Liver (tissue), 9 donors: ENCODE results near the gene PITRM1. TPM values are rescaled to one million over a fixed set of nuclear protein-coding genes. Genes with fewer than 3 reads are reported as not detected.

Experiments
- DNase-seq: peaks from one replicate; pipeline ENCODE4 v3.0.0-alpha.2; 2017; ENCODE audit warnings: low spot score
- H3K27ac ChIP-seq, 2 donors: one replicate each; pipeline ENCODE4 v1.7.0; 2013; ENCODE audit warnings: inconsistent platforms in 2 of 2, low read length in 2 of 2, control low read depth in 1 of 2, low read depth in 1 of 2, mild to moderate bottlenecking in 1 of 2
- H3K27me3 ChIP-seq, 4 donors: one replicate each; pipeline versions ENCODE4 v1.6.1 to v1.7.0; 2013; ENCODE audit warnings: low read length in 3 of 4, inconsistent platforms in 1 of 4, mild to moderate bottlenecking in 1 of 4, moderate library complexity in 1 of 4; ENCODE audit not compliant: control insufficient read depth in 4 of 4, insufficient read depth in 4 of 4
- H3K36me3 ChIP-seq, 4 donors: one replicate each; pipeline versions ENCODE4 v1.6.1 to v1.7.0; 2013; ENCODE audit warnings: low read length in 3 of 4, mild to moderate bottlenecking in 3 of 4, low read depth in 1 of 4, moderate library complexity in 1 of 4; ENCODE audit not compliant: control insufficient read depth in 4 of 4, insufficient read depth in 3 of 4
- H3K4me1 ChIP-seq, 4 donors: one replicate each; pipeline versions ENCODE4 v1.6.1 to v1.7.0; 2013; ENCODE audit warnings: low read length in 3 of 4, mild to moderate bottlenecking in 3 of 4, moderate library complexity in 1 of 4; ENCODE audit not compliant: control insufficient read depth in 4 of 4, insufficient read depth in 4 of 4
- H3K4me3 ChIP-seq, 3 donors: one replicate each; pipeline versions ENCODE4 v1.6.1 to v1.7.0; 2013; ENCODE audit warnings: low read length in 3 of 3, control low read depth in 1 of 3, low read depth in 1 of 3, mild to moderate bottlenecking in 1 of 3
- H3K9ac ChIP-seq, 2 donors: one replicate each; pipeline ENCODE4 v1.7.0; 2013; ENCODE audit warnings: low read length in 2 of 2, mild to moderate bottlenecking in 2 of 2, moderate library complexity in 2 of 2, control low read depth in 1 of 2, low read depth in 1 of 2
- H3K9me3 ChIP-seq, 4 donors: one replicate each; pipeline versions ENCODE4 v1.6.1 to v1.7.0; 2013; ENCODE audit warnings: low read length in 3 of 4; ENCODE audit not compliant: control insufficient read depth in 4 of 4
- ATF3 ChIP-seq: IDR thresholded peaks from 2 replicates; pipeline ENCODE4 v1.6.1; 2016; ENCODE audit warnings: antibody characterized with exemption
- FOXA1 ChIP-seq: IDR thresholded peaks from 2 replicates; pipeline ENCODE4 v1.6.1; 2016; ENCODE audit warnings: antibody characterized with exemption
- FOXA2 ChIP-seq: IDR thresholded peaks from 2 replicates; pipeline ENCODE4 v1.6.1; 2016; ENCODE audit warnings: antibody characterized with exemption
- GABPA ChIP-seq, 2 donors: IDR thresholded peaks in 1 of 2; conservative IDR thresholded peaks in 1 of 2; 2 replicates each; pipeline ENCODE4 v1.6.1; 2016; ENCODE audit warnings: antibody characterized with exemption in 2 of 2, mild to moderate bottlenecking in 1 of 2, moderate library complexity in 1 of 2
- HNF4A ChIP-seq, 2 donors: conservative IDR thresholded peaks; 2 replicates each; pipeline ENCODE4 v1.6.1; 2016; ENCODE audit warnings: antibody characterized with exemption in 2 of 2, mild to moderate bottlenecking in 2 of 2
- HNF4G ChIP-seq: IDR thresholded peaks from 2 replicates; pipeline ENCODE4 v1.6.1; 2016; ENCODE audit warnings: antibody characterized with exemption
- JUND ChIP-seq, 2 donors: IDR thresholded peaks; 2 replicates each; pipeline ENCODE4 v1.6.1; 2016; ENCODE audit warnings: antibody characterized with exemption in 2 of 2
- MAX ChIP-seq: IDR thresholded peaks from 2 replicates; pipeline ENCODE4 v1.6.1; 2016; ENCODE audit warnings: antibody characterized with exemption
- NR2F2 ChIP-seq: IDR thresholded peaks from 2 replicates; pipeline ENCODE4 v1.6.1; 2016; ENCODE audit warnings: antibody characterized with exemption
- RAD21 ChIP-seq, 2 donors: IDR thresholded peaks; 2 replicates each; pipeline ENCODE4 v1.6.1; 2016; ENCODE audit warnings: antibody characterized with exemption in 2 of 2, mild to moderate bottlenecking in 2 of 2
- RXRA ChIP-seq, 2 donors: IDR thresholded peaks; 2 replicates each; pipeline ENCODE4 v1.6.1; 2017 to 2018; ENCODE audit warnings: antibody characterized with exemption in 2 of 2, mild to moderate bottlenecking in 1 of 2
- SP1 ChIP-seq: IDR thresholded peaks from 2 replicates; pipeline ENCODE4 v1.6.1; 2018; ENCODE audit warnings: antibody characterized with exemption, mild to moderate bottlenecking
- ZBTB33 ChIP-seq: IDR thresholded peaks from 2 replicates; pipeline ENCODE4 v1.6.1; 2016; ENCODE audit warnings: antibody characterized with exemption
- WGBS: extraction: QIAGEN DNeasy Blood & Tissue Kit; methylation state at CpG from one replicate; pipeline ENCODE4 v1.1.7; 2013; 5-methylcytosine and 5-hydroxymethylcytosine counted together
- polyA plus RNA-seq, 2 donors: library from polyadenylated mRNA; stranded (reverse) in 1 of 2; unstranded in 1 of 2; fragments of 200-250 nt in 1 of 2; fragments of >200 nt in 1 of 2; fragmentation: Nextera tagmentation in 1 of 2; extraction: Ambion mirVana in 1 of 2; gene quantifications; one replicate each; pipeline versions ENCODE4 v1.2.1 to v1.2.3, GENCODE V29; 2013 to 2015
- total RNA-seq, 2 donors: library from RNA; depleted of rRNA; stranded (reverse); fragments of >200 nt; gene quantifications; one replicate each; pipeline ENCODE4 v1.2.3, GENCODE V29; 2014
- donor health status: healthy.
- donor health status: healthy.
- donor health status: healthy.
- donor health status: healthy.
- donor health status: healthy.

PITRM1 gene
- total and polyA plus RNA-seq, 4 donors = 21.1 to 43.1 (median 27.7) TPM

DNA sequence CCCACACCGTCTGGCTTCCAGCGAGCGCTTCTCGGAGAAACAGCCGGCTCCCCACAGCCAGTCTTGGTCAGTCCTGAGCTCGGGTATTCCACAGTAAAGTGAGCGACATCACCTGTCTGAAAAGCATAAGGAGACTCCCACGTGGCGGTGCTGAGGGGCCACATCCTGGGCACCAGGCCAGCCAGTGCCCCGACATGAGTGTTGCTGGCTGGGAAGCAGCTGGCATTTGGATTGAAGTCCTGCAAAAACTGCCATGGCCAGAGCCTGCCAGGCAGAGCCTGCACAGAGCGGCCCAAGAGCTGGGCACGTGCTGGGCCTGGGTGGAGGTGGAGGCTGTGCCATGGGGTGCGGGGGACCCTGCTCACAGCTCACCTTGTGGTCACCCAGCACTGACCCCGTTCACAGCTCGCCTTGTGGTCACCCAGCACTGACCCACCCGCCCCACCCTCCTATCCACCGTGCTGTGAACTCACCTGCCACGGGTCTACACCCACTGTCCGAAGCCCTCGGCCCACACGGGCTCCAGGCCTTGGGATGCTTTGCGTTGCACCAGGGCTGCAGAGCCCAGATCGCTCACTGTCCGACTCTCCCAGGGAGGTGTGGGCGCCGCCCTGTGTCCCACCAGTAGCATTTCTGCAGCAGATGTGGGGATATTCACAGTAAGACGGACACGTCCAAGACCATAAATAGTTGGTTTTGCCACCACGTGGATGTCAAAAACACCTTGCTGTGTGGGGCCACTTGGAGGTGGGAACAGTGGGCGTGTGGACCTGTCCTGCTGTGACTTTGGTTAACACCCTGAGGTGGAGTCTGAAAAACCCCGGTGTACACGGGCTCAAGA is 48.8 kb downstream of the PITRM1 start:
- no peak overlapping the region for H3K9ac ChIP-seq
- no peaks in the 10 kb centered on the region for H3K4me1 ChIP-seq
- H3K27ac ChIP-seq = no peak overlapping the region
- 92% methylated on average over 32 of the region's 32 CpGs for WGBS
- H3K27me3 ChIP-seq = no peaks in the 10 kb centered on the region
- no peak overlapping the region for H3K4me3 ChIP-seq
- H3K36me3 ChIP-seq = peaks cover 0 to 3% (median 0%) of the 10 kb centered on the region in 4 donors
- TF ChIP-seq ATF3 = no peak
- no peak for TF ChIP-seq RAD21 (IDR thresholded peaks at IDR 0.05)
- TF ChIP-seq GABPA (IDR thresholded peaks at IDR 0.05 in 1 of 2, conservative IDR thresholded peaks at IDR 0.05 in 1 of 2) = no peak
- no peak for TF ChIP-seq ZBTB33
- no peak for TF ChIP-seq SP1
- TF ChIP-seq RXRA (IDR thresholded peaks at IDR 0.05) = no peak
- TF ChIP-seq MAX = no peak
- TF ChIP-seq JUND (IDR thresholded peaks at IDR 0.05) = no peak
- TF ChIP-seq NR2F2 = no peak
- no peak for DNase-seq
- H3K9me3 ChIP-seq = peaks cover 0 to 1% (median 0%) of the 10 kb centered on the region in 4 donors

DNA sequence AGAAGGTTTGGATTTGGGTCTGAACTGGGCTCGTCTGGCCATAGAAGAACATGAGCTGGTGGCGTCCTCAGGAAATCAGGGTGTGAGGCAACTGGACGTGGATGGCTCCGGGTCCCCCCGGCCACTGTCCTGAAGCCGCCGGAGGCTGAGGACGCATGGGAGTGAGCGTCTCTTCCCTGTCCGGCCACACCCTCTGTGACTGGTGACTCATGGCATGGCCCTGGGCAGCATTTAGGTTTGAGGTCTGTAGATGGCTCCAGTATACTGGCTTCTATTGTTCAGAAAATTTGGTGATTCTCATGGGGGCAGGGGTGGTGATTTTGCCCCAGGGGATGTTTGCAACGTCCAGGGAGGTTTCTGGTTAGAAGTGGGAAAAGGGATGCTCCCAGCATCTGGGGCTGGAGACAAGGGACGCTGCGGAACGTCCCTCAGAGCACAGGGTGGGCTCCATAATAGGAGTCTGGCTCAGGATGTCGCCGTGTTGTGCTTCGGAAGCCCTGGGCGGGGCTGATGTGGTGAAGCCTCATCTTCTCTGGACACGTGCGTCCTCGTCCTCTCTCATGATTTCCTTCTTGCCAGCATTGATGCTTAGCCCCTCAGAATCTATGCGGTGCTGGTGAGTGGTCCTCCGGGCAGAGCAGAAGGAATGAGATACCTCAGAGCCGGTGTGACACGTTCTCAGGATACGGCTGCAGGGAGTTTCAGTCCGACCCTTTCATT is 49.9 kb downstream of the PITRM1 start:
- H3K9ac ChIP-seq = no peak overlapping the region
- no peaks in the 10 kb centered on the region for H3K27me3 ChIP-seq
- peaks cover 0 to 3% (median 0%) of the 10 kb centered on the region in 4 donors for H3K36me3 ChIP-seq
- WGBS = 91% methylated on average over 27 of the region's 27 CpGs
- TF ChIP-seq FOXA1 (no peak), HNF4G (no peak), GABPA (IDR thresholded peaks at IDR 0.05 in 1 of 2, conservative IDR thresholded peaks at IDR 0.05 in 1 of 2) (no peak), FOXA2 (no peak), SP1 (no peak)
- no peak overlapping the region for H3K4me3 ChIP-seq
- no peaks in the 10 kb centered on the region for H3K4me1 ChIP-seq
- no peak overlapping the region for H3K27ac ChIP-seq
- no peaks in the 10 kb centered on the region for H3K9me3 ChIP-seq
- no peak for DNase-seq

GRCh38 chr10:3122034-3122433 is 50.5 kb downstream of the PITRM1 start:
- peaks cover 0 to 3% (median 0%) of the 10 kb centered on the region in 4 donors for H3K36me3 ChIP-seq
- H3K9me3 ChIP-seq = no peaks in the 10 kb centered on the region
- no peak overlapping the region for H3K9ac ChIP-seq
- WGBS = 90% methylated on average over 14 of the region's 14 CpGs
- no peaks in the 10 kb centered on the region for H3K27me3 ChIP-seq
- DNase-seq = no peak
- H3K27ac ChIP-seq = no peak overlapping the region
- no peak for TF ChIP-seq HNF4A (conservative IDR thresholded peaks at IDR 0.05)
- H3K4me1 ChIP-seq = no peaks in the 10 kb centered on the region
- H3K4me3 ChIP-seq = no peak overlapping the region
